H7 (cell line): Measurements from ENCODE around the gene COX7A2L. TPM values are rescaled to one million over a fixed set of nuclear protein-coding genes. Genes with fewer than 3 reads are reported as not detected.
A peak's percentile ranks its signal among the peaks of the same experiment; 100 is the strongest.

Experiments used
- DNase-seq: peaks from one replicate; pipeline ENCODE4 v3.0.0; 2012
- H3K27me3 ChIP-seq: 2 replicates; pipeline ENCODE4 v1.6.0; 2011; ENCODE audit warnings: mild to moderate bottlenecking, low read length; ENCODE audit not compliant: control insufficient read depth, insufficient read depth
- H3K36me3 ChIP-seq: replicated peaks from 2 replicates; pipeline ENCODE4 v1.5.1; 2011; ENCODE audit warnings: low read length; ENCODE audit not compliant: control insufficient read depth, insufficient read depth
- H3K4me3 ChIP-seq: 2 replicates; pipeline ENCODE4 v1.5.1; 2011; ENCODE audit warnings: low read depth, mild to moderate bottlenecking, control low read depth, low read length, moderate library complexity; ENCODE audit not compliant: insufficient read depth
- total RNA-seq: library from RNA; depleted of rRNA; stranded (reverse); fragments of >200 nt; shearing (Covaris generic); gene quantifications from 2 replicates; pipeline ENCODE4 v1.2.3, GENCODE V29; 2014

The COX7A2L gene
- total RNA-seq, 1 experiment from 2014 or later, result 154 TPM

DNA sequence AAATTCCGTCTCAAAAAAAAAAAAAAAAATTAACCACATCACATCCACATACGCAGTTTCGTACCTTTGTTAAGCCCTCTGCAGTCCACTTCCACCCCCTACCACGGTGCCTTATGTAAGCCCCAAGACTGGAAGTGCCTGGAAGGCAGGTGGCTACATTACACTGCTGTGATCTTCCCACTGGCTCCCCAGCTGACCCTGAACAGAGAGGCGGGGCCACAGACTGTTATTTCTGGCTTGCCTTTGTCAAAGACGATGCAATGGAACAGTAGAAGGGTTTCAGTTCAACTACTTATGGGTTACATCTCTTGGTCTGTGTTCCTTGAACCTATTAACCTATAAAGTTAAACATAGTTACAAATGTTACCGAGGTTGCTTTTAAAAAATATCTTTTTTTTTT lies 15.7 kb upstream of the COX7A2L start:
- H3K36me3 ChIP-seq, result no peaks in the 10 kb centered on the region
- no peak overlapping the region for H3K4me3 ChIP-seq
- no peaks in the 10 kb centered on the region for H3K27me3 ChIP-seq
- DNase-seq, result no peak

DNA sequence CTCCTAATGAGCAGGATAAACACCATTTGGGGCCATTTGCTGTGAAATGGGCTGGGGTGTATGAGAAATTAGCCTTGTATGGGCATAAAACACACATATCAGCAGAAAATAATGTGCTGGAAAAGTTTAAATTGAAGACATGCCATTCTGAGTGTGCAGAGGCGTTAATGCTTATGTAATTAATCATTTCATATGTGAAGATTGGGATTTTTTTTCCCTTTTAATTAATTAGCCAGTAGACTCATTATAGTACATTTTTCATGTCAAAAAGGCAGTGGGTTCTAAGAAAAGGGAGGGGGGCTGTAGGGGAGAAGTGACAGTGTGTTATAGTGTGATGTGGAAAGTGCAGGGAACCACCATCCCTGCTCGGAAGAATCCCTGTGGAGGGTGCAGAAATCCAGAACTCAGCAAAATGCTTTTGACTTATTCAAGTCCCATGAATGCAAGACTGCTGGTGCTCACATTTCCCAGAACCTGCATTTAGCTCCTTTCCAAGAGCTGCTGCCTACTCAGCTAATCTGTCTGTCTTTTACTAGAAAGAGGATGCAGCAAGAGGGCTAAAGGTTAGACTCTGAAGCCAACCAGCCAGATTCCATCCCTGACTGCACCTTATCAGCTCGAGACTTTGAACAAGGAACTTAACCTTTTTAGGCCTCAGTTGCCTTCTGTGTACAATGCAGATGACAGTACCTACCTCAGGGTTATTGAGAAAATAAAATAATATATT lies 11.6 kb upstream of the COX7A2L start:
- DNase-seq, result no peak
- no peak overlapping the region for H3K4me3 ChIP-seq
- no peaks in the 10 kb centered on the region for H3K27me3 ChIP-seq
- no peaks in the 10 kb centered on the region for H3K36me3 ChIP-seq

- H3K4me3 ChIP-seq, result no peak overlapping the region
- DNase-seq, result no peak
- no peaks in the 10 kb centered on the region for H3K27me3 ChIP-seq
- H3K36me3 ChIP-seq, result no peaks in the 10 kb centered on the region
Measured at GRCh38 chr2:42371611-42372473, 10.8 kb upstream of the COX7A2L start.

GRCh38 chr2:42369532-42370229 lies 8.7 kb upstream of the COX7A2L start:
- no peaks in the 10 kb centered on the region for H3K36me3 ChIP-seq
- no peak for DNase-seq
- no peaks in the 10 kb centered on the region for H3K27me3 ChIP-seq
- no peak overlapping the region for H3K4me3 ChIP-seq

DNA sequence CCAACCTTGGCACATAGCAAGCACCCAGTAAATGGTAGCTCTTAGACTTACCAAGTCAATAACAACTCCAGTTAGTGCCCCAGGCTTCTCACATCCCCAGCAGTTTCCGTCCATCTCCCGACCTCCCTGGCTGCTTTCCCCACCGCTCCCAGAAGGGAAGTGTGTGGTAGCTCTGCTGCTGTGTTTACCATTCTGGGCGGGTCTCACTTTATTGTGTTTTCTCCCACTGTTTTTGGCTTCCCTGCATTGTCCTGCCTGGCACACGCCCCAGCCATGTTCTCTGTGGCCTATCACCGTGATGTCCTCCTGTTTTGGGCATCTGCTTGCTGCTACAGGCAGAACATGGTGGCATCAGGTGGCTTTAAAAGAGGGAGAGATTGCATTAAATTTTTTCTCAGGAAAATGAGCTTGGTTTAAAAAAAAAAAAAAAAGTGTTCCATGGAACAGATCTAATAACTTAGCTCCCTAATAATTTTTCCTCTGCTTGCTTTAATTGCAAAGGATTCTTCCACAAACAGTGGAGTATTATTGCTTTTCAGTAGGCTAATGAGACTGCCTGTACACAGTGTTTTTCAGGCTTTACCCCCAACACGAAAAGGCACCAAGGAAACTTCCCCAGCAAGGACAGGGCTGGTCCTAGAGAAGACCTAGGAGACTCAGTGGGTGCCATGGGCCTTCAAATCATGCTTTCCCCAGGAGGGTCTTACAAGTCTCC lies 8.0 kb upstream of the COX7A2L start:
- H3K4me3 ChIP-seq, result no peak overlapping the region
- H3K36me3 ChIP-seq, result no peaks in the 10 kb centered on the region
- H3K27me3 ChIP-seq, result no peaks in the 10 kb centered on the region
- DNase-seq, result no peak

DNA sequence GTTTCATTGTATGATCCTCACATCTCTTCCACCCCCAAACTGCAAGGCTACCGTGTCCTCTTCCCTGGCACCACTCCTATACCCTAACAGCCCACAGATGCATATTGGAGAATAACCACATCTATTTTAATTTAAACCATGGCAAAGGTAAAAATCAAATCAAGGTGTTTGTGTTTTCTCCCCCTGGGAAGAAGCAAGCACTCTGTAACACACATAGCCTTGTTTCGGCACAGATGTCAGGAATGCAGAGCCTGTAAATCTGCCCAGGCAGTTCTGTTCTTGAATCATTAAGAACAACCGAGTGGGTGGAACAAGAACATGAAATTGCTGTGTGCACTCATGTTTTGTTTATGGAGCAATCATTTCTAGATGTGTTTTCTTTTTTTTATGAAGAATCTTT lies 6.8 kb upstream of the COX7A2L start:
- Histone ChIP-seq H3K27me3 (no peaks in the 10 kb centered on the region), H3K4me3 (no peak overlapping the region), H3K36me3 (no peaks in the 10 kb centered on the region)
- DNase-seq, result no peak

DNA sequence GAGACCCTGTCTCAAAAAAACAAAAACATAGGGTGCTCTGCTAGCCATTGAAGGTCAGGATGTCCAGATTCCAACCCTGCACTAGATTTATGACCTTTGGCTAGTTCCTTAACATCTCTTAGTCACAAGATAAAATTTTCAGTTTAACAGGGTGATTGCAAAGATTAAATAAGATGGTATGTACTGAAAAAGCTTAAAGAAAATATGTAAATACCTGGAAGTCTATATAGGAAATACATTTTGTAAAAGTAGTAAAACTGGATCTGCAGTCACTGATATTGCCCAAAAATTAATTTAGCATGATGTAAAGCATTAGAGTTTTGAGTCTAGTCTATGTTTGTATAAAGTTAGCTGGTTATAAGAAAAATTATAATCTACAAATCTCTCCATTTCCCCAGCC lies 5.4 kb upstream of the COX7A2L start:
- no peak for DNase-seq
- Histone ChIP-seq H3K36me3 (no peaks in the 10 kb centered on the region), H3K4me3 (no peak overlapping the region), H3K27me3 (no peaks in the 10 kb centered on the region)

- no peaks in the 10 kb centered on the region for H3K27me3 ChIP-seq
- no peak overlapping the region for H3K4me3 ChIP-seq
- no peaks in the 10 kb centered on the region for H3K36me3 ChIP-seq
- DNase-seq, result no peak
Measured at GRCh38 chr2:42364658-42365057, 3.6 kb upstream of the COX7A2L start.

DNA sequence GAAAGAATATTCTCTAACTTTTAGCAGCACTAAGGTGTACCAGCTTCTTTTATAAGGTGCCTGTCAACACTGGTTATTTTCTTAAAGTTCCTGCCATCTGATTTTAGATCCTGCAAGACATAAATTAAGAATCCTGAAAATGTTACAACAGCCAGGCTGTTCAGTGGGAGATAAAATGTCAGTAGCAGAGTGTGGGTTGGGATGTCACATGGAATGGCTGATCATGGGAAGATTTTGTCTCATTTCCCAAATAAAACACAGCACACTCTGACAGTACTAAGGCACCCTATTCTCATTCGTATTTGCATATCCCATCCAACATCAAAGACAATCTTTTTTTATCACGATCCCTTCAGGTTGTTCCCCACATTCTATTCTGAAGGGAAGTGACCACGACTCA lies 2.4 kb upstream of the COX7A2L start:
- H3K36me3 ChIP-seq, result no peaks in the 10 kb centered on the region
- no peak for DNase-seq
- H3K27me3 ChIP-seq, result no peaks in the 10 kb centered on the region
- H3K4me3 ChIP-seq, result no peak overlapping the region

DNA sequence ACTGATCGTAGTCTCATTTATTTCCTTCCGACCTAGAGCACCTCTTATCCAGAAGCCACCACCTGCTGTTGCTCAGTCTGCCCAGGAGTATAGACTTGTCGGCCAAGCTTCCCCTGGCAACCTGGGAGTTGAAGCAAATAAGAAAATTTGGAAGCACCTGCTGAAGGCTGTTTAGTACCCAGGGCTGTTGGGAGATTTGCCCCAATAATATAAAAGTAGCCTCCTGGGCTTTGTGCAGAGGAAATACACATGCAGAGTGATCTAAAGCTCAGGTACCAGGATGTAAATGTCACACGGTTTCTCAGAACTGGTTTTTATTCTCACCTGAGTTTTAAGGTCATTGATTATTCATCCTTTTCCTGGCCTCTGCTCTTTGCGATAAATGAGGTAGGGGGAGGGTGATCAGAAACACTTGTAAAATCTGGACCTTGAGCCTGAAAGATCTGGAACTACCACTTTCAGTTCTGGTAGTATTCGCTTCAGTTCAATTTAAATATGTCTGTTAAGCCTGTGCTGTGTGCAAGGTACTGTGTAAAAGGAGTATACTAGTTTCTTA lies 789 bp upstream of the COX7A2L start:
- Histone ChIP-seq H3K36me3 (no peaks in the 10 kb centered on the region), H3K4me3 (peak overlapping the region; percentile 20), H3K27me3 (no peaks in the 10 kb centered on the region)
- no peak for DNase-seq

DNA sequence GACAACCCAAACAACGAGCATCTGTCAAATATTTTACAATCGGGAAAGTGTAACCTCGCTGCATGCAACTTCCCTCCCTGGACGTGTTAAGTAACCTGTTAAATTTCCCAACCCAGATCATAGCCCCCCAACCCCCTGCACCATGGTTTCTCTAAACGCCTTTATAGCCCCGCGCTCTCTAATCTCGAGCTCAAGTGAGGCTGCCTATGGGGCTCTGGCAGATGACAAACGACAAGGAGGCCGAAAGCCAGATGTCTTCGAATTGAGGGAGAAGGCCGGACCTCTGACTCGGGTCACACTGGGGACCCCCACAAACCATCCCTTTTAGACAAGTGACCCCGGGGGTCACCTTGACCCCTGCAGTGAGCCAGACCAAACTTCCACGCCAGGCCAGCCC lies 526 bp downstream of the COX7A2L start:
- H3K27me3 ChIP-seq, result no peaks in the 10 kb centered on the region
- no peak for DNase-seq
- H3K4me3 ChIP-seq, result peak overlapping the region; percentile 99
- no peaks in the 10 kb centered on the region for H3K36me3 ChIP-seq

- no peaks in the 10 kb centered on the region for H3K36me3 ChIP-seq
- no peak for DNase-seq
- H3K27me3 ChIP-seq, result no peaks in the 10 kb centered on the region
- peak overlapping the region; percentile 99 for H3K4me3 ChIP-seq
Measured at GRCh38 chr2:42359965-42360483, 993 bp downstream of the COX7A2L start.

GRCh38 chr2:42359304-42359964 lies 1.6 kb downstream of the COX7A2L start:
- Histone ChIP-seq H3K4me3 (no peak overlapping the region), H3K36me3 (no peaks in the 10 kb centered on the region), H3K27me3 (no peaks in the 10 kb centered on the region)
- no peak for DNase-seq
